H1 (cell line): Measurements from ENCODE around the gene SNX17. TPM values are rescaled to one million over a fixed set of nuclear protein-coding genes. Genes with fewer than 3 reads are reported as not detected.

Experiments used
- CHD2 ChIP-seq: IDR thresholded peaks from 2 replicates; pipeline ENCODE4 v1.6.1; 2012; ENCODE audit warnings: low read length, improper control_type of control experiment
- FOSL1 ChIP-seq: IDR thresholded peaks from 2 replicates; pipeline ENCODE4 v1.6.1; 2011; ENCODE audit warnings: mild to moderate bottlenecking, low read depth, low read length, moderate library complexity; ENCODE audit not compliant: insufficient read depth
- RFX5 ChIP-seq: IDR thresholded peaks from 2 replicates; pipeline ENCODE4 v1.6.1; 2011; ENCODE audit warnings: low read depth, low read length, improper control_type of control experiment, borderline replicate concordance
- SIX5 ChIP-seq: IDR thresholded peaks from 2 replicates; pipeline ENCODE4 v1.6.1; 2011; ENCODE audit warnings: mild to moderate bottlenecking, low read depth, low read length
- SP4 ChIP-seq: IDR thresholded peaks from 2 replicates; pipeline ENCODE4 v1.6.1; 2012; ENCODE audit warnings: low read length, inconsistent platforms
- polyA plus RNA-seq, 7 experiments: library from polyadenylated mRNA; depleted of rRNA in 3 of 7; stranded (reverse) in 5 of 7; unstranded in 2 of 7; fragments of >200 nt in 5 of 7; fragments of 200-250 nt in 2 of 7; gene quantifications; 1 replicate in 5 of 7; 2 replicates in 1 of 7; 4 replicates in 1 of 7; pipeline versions ENCODE4 v1.2.1 to v1.2.3, GENCODE V29; 2011 to 2013; ENCODE audit warnings: missing spikeins in 2 of 7, mixed read lengths in 2 of 7
- total RNA-seq: library from RNA; stranded (reverse); fragmentation: NEBNext Ultra II Directional; extraction: Animal tissue kit (Norgen Biotek cat#: 25700); gene quantifications from 2 replicates; pipeline ENCODE4 v1.2.1, GENCODE V29; 2021
- TF ChIP-seq, protein P1 (sequence below): fragments of 300-600 bp; sonication (generic); IDR thresholded peaks from 2 replicates; pipeline ENCODE4 v1.7.1; 2012; ENCODE audit warnings: low read length, moderate library complexity, mild to moderate bottlenecking, inconsistent platforms; ENCODE audit not compliant: insufficient replicate concordance

The SNX17 gene
- total and polyA plus RNA-seq, 2 of the 8 experiments (the other 6 are each of a cell fraction or from before 2014, with no cell fraction given): 54.9 to 66.2 TPM

DNA sequence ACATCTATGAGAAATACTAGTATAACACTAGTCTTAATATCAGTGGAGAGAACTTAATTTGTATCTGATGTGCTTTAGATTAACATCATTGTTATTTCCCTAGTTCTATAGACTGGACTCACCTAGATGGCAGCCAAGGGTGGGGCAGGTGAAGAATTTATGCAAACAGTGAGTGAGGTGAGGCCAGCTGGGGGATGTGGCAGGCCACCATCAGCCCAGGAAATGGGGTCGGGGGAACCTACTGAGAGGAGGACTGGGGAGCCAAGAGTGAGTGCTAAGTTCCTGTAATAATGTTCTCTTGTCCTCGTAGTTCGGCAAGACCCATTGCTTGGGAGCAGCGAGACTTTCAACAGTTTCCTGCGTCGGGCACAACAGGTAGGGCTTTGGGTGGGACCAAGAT lies 2.5 kb downstream of the SNX17 start (continued):
- TF ChIP-seq, protein P1, sequence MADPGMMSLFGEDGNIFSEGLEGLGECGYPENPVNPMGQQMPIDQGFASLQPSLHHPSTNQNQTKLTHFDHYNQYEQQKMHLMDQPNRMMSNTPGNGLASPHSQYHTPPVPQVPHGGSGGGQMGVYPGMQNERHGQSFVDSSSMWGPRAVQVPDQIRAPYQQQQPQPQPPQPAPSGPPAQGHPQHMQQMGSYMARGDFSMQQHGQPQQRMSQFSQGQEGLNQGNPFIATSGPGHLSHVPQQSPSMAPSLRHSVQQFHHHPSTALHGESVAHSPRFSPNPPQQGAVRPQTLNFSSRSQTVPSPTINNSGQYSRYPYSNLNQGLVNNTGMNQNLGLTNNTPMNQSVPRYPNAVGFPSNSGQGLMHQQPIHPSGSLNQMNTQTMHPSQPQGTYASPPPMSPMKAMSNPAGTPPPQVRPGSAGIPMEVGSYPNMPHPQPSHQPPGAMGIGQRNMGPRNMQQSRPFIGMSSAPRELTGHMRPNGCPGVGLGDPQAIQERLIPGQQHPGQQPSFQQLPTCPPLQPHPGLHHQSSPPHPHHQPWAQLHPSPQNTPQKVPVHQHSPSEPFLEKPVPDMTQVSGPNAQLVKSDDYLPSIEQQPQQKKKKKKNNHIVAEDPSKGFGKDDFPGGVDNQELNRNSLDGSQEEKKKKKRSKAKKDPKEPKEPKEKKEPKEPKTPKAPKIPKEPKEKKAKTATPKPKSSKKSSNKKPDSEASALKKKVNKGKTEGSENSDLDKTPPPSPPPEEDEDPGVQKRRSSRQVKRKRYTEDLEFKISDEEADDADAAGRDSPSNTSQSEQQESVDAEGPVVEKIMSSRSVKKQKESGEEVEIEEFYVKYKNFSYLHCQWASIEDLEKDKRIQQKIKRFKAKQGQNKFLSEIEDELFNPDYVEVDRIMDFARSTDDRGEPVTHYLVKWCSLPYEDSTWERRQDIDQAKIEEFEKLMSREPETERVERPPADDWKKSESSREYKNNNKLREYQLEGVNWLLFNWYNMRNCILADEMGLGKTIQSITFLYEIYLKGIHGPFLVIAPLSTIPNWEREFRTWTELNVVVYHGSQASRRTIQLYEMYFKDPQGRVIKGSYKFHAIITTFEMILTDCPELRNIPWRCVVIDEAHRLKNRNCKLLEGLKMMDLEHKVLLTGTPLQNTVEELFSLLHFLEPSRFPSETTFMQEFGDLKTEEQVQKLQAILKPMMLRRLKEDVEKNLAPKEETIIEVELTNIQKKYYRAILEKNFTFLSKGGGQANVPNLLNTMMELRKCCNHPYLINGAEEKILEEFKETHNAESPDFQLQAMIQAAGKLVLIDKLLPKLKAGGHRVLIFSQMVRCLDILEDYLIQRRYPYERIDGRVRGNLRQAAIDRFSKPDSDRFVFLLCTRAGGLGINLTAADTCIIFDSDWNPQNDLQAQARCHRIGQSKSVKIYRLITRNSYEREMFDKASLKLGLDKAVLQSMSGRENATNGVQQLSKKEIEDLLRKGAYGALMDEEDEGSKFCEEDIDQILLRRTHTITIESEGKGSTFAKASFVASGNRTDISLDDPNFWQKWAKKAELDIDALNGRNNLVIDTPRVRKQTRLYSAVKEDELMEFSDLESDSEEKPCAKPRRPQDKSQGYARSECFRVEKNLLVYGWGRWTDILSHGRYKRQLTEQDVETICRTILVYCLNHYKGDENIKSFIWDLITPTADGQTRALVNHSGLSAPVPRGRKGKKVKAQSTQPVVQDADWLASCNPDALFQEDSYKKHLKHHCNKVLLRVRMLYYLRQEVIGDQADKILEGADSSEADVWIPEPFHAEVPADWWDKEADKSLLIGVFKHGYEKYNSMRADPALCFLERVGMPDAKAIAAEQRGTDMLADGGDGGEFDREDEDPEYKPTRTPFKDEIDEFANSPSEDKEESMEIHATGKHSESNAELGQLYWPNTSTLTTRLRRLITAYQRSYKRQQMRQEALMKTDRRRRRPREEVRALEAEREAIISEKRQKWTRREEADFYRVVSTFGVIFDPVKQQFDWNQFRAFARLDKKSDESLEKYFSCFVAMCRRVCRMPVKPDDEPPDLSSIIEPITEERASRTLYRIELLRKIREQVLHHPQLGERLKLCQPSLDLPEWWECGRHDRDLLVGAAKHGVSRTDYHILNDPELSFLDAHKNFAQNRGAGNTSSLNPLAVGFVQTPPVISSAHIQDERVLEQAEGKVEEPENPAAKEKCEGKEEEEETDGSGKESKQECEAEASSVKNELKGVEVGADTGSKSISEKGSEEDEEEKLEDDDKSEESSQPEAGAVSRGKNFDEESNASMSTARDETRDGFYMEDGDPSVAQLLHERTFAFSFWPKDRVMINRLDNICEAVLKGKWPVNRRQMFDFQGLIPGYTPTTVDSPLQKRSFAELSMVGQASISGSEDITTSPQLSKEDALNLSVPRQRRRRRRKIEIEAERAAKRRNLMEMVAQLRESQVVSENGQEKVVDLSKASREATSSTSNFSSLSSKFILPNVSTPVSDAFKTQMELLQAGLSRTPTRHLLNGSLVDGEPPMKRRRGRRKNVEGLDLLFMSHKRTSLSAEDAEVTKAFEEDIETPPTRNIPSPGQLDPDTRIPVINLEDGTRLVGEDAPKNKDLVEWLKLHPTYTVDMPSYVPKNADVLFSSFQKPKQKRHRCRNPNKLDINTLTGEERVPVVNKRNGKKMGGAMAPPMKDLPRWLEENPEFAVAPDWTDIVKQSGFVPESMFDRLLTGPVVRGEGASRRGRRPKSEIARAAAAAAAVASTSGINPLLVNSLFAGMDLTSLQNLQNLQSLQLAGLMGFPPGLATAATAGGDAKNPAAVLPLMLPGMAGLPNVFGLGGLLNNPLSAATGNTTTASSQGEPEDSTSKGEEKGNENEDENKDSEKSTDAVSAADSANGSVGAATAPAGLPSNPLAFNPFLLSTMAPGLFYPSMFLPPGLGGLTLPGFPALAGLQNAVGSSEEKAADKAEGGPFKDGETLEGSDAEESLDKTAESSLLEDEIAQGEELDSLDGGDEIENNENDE: no peak
- TF ChIP-seq CHD2 (no peak), SP4 (no peak), FOSL1 (no peak), RFX5 (no peak), SIX5 (no peak)
